Caki2 (cell line): ENCODE results near the gene PCDH15. TPM values are rescaled to one million over a fixed set of nuclear protein-coding genes. Genes with fewer than 3 reads are reported as not detected.
A peak's percentile ranks its signal among the peaks of the same experiment; 100 is the strongest.

ENCODE experiments used
- DNase-seq: peaks from one replicate; pipeline ENCODE4 v3.0.0-alpha.2; 2015; ENCODE audit warnings: low read depth
- in situ Hi-C: cut with HindIII; loops from 2 replicates; pipeline ENCODE4 v1.10.0; 2016; ENCODE audit warnings: low sequenced_read_pairs, low pct_unique_long_range_greater_than_20kb, mixed read lengths
- total RNA-seq: library from RNA; depleted of rRNA; stranded (reverse); fragments of >200 nt; shearing (Covaris generic); gene quantifications from 2 replicates; pipeline ENCODE4 v1.2.3, GENCODE V29; 2014; ENCODE audit warnings: low replicate concordance; rRNA removed

PCDH15 gene
- not detected in 2 replicates for total RNA-seq

DNA sequence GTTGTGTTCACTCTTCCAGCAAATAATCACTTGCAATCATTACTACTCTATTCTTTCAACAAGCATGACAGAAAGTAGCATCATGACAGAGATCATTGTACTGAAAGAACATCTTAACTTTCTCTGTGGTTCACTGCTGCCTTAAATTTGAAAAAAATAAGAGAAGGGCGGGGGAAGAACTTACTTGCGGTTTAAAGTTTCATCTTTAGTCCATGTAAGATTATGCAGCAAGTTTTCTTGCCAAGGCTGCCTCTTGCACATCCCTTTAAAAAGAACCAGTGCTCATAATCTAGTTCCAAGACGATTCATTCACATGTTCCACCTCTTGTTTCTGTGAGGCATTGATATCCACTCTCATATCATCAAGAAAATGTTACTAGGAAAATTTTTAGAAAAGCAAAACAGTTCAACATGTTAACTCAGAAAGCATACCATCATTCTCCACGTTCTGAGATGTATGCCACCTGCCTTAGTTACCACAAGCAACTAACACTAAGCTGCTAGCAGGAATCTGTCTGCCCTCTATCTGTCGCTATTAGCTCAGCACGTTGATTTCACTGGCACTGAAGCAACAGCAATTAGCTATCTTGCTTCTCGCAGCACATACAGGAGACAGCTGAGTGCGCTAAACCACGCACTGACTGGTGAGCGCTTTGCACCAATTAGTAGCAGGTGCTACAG is at the start of gene PCDH15:
Gene PCDH15 (minus strand): TSS at position 491 of the 681 bp plus-strand sequence. CDS start 136,969 bp downstream, outside the sequence.
- DNase-seq, result peak; percentile 39
- in situ Hi-C loops, result no loop called here

DNA sequence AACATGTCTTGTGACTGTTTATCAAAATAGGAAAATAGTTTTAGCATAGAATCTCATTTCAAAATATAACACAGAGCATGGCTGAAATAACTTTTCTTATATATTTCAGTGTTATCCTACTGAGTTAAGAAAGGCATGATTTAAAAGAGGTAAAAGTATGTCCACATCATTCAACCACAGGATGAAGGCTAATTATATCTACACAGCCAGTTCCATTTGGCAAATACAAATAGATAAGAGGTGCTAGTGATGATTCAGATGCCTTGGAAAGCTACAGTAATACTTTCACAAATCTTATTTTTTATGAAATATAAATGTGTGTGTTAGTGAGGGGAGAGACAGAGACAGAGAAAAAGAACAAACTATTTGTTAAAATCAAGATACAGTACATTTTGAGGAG is 42.9 kb upstream of the PCDH15 start:
- in situ Hi-C loops, result no loop called here
- no peak for DNase-seq

DNA sequence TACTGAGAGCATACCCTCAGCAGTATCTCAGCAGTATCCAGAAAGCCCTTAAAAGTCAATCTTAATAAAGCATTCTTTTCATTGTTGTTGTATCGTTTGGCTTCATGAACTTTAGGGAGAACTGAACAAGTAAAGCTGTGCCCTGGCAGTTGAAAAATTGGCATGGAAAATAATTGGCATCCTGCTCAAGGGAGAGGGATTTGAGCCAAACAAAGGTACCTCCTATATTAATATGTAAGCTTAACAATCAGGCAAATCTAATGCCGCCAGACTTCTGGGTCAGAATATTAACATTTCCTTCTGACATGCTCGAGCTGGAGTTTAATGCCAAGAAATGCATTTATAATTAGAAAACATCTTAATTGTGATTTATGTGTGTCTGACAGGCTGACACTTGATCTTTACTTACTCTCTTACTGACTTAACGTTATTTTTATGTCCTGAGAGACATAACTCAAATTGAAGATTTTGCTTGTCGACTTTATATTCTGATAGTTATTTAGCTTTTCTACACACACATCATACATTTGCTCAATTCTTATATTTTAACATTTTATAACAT is 42.1 kb upstream of the PCDH15 start:
- in situ Hi-C loops, result no loop called here
- no peak for DNase-seq

DNA sequence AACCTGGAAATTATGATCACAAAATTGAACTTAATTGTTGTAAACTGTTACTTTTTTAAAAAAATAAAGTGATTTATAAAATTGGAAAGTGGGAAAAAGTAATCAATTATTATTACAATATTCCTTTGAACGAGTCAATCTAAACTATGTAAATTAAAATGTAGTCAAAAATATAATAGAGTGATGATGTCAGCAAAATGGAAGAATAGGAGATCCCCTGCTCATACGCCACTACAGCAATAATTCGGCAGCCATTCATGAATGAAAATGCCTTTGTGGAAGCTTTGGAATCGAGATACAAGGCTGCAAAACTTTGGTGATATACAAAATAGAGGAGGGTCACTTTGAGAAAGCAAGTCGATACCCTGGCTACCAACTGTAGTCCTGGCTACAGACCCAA is 36.4 kb upstream of the PCDH15 start:
- in situ Hi-C loops, result no loop called here
- DNase-seq, result no peak

DNA sequence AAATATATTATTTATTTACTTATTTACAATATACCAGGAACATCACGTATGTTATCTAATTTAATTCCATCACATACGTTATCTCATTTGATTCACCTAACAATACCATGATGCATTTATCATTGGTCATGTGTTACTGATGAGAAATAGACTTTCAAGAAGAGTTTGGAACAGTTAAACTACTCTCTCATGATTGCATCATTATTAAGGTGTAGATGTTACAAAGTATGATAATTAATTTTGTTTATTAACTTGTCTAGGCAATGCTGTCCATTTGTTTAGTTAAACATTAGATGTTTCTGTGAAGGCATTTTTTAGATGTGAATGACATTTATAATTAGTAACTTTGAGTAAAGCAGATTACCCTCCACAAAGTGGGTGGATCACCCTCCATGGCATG is 32.0 kb upstream of the PCDH15 start:
- in situ Hi-C loops, result no loop called here
- no peak for DNase-seq

DNA sequence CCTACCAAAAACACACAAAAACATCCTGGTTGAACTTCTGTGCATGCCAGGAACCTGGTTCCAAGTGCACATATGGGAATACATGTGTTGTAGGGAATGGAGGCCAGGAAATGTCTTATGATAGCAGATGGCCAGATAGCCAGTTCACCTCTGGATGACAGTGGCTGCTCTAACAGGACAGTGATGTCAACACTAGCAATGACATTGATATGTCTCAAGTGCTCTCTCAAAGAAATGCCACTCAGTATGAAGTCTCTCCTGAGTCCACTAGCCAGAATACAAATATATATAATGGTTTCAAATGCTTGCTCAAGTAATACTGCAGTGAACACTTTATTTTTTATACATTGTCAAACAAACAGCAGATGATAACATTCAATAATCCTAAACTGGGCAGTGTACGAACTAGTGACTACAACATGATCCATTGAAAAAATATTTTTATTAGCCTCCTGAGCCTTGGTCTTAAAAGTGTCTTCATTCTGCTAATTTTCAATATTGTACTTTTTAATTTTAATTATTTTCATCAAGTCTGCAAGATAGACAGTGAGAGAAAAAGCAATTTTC is 26.0 kb upstream of the PCDH15 start:
- no peak for DNase-seq
- in situ Hi-C loops, result no loop called here

DNA sequence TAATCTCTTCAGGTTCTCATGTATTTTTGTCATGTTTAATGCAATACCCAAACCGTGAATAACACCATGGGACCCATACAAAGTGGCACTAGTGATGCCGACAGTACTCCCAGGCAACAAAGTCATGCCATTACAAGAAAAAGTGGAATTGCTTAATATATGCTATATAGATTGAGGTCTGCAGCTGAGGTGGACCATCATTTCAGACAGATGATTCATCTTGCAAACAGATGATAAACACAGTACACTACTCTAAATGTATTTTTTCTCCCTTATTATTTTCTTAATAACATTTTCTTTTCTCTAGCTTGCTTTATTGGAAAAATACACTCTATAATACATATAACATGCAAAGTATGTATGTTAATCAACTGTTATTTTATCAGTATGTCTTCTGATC is 14.6 kb upstream of the PCDH15 start:
- DNase-seq, result no peak
- in situ Hi-C loops, result no loop called here

DNA sequence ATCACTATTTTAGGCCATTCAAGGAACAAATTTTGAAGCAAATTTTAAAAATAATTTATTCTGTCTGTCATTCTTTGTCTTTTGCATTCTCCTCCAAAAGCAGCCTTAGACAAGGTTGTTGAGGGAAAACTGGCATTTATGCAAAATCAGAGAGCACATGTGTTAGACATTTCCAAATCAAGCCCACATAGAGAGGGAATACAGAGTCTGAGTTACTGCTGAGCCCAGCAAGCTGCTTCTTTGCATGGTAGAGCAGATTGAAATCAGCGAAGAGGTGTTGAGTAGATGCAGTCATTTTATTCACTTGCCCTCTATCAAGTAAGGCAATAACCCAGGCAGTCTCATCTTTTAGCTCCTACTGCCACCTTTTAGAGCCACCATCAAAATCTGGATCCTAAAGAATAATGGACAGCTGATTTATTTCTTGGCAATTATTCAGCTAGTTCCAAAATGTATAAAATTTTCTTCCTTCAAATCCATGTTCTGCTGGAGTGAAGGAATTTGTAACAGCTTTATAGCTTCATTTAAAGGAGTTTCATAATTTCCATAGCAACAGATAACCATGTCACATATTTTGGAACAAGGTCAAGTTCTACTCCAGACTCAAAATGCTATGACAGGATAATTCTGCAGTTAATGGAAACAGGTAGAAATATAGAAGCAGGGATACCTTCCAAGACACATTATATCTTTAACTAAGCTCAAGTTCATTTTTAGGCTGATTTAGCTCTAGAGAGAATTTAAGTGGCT is 7.3 kb upstream of the PCDH15 start:
- in situ Hi-C loops, result no loop called here
- DNase-seq, result no peak

DNA sequence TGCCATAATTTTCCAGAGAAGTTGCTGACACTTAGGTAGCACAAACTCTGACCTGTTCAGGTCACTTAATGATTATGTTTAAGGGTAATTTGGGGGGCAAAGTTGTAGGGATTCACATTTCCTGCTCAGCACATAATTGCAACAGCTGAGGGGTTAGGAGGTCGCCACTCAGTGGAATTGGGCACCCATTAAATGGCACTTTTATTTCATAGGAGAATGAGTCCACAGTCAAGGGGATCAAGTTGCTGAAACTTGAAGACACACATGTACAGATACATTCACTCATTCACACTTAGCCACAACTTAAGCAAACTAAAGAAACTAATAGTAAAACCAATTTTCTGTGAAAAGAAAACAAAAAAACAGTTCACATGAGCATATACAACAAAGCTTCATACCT is 1.5 kb downstream of the PCDH15 start:
- DNase-seq, result no peak
- in situ Hi-C loops, result no loop called here

DNA sequence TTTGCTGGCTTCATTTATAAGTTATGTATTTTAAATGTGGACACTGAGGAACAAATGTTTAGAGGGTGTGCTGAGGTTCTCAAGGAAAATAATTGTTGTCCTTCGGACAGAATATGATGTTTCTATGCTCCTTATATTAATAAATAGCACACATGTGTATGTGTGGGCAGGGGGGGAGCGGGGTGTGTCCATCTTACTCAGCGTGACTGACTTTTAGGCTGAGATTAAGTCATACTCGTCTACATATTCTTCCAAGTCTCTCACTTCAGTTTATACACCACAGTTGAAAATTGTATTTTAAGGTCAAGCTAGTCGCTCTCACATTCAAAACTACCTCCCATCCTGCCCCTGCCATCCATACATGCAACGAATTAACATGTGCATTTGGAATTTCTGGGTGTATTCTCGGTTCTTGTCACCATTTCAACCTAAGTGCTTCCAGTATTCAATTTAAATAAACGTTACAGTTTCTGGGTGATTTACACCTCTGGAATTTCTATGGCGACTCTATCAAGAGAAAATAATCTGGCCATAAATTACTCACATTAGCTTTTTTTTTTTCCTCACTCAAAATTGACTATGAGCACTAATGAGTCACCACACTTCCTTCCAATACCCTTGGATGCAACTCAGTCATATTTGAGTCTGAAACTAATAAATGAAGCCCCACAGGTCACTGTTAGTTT is 3.3 kb downstream of the PCDH15 start:
- no peak for DNase-seq
- in situ Hi-C loops, result no loop called here

DNA sequence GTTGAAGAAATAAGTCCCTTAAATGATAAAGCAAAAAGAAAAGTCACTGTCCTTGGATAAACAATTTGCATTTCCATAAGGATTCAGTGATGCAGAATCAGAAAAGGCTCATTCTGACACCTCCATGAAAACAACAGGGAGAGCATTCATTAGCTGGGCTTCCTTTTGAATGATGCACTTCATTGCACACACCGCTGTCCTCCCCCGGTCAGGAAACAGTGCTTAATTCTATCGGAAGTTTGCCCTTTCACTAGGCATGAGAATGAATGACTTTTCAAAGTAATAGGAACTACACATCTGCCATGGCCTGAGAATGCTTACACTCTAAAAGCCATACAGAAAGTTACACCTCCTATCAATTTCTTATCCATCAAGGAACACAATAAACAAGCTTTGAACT is 4.2 kb downstream of the PCDH15 start:
- in situ Hi-C loops, result no loop called here
- no peak for DNase-seq

DNA sequence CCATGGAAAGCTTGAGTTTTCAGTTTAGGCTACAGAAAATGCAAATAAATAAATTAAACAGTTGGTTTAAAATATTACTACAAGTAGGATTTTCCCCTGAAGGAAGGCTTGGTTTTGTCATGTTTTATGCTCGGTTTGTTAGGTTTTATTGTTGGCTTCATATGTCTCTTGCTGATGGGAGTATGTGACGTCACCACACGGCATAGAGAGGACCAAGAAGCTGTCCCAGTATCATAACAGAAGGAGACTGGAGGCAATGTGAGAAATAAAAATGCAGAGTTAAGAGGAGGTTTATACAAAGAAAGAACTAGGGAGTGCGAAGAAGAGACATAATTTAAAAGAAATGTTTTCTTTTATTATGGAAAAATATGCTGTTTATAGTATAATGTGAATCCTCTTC is 24.4 kb downstream of the PCDH15 start:
- in situ Hi-C loops, result no loop called here
- no peak for DNase-seq

DNA sequence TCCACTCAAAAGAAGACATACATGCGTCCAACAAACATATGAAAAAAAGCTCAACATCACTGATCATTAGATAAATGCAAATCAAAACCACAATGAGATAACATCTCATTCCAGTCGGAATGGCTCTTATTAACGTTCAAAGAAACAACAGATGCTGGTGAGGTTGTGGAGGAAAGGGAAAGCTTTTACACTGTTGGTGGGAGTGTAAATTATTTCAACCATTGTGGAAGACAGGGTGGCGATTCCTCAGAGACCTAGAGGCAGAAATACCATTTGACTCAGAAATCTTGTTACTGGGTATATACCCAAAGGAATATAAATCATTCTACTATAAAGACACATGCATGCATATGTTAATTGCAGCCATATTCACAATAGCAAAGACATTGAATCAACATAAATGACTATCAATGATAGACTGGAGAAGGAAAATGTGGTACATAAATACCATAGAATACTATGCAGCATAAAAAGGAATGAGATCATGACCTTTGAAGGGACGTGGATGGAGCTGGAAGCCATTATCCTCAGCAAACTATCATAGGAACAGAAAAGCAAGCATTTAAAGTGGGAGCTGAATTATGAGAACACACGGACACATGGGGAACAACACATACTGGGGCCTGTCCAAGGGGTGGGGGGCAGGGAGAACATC is 28.4 kb downstream of the PCDH15 start:
- in situ Hi-C loops, result no loop called here
- no peak for DNase-seq

DNA sequence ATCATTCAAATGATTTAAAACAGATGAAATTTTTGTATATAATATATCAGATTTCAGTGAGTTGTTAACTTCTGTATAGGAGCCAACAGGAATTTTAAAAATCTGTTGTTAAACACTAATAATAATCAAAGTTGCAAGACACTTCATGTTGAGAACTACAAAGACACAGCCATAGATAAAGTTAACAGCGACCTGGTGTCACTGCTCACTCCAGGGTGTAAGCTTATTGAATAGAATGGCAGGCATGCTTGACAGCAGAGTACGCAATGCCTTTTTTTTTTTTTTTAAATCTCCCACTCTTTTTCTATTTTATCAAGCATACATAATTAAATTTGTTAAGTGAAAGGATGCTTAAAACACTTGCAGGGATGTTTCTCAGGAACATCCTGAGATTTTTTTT is 32.0 kb downstream of the PCDH15 start:
- in situ Hi-C loops, result no loop called here
- DNase-seq, result no peak

DNA sequence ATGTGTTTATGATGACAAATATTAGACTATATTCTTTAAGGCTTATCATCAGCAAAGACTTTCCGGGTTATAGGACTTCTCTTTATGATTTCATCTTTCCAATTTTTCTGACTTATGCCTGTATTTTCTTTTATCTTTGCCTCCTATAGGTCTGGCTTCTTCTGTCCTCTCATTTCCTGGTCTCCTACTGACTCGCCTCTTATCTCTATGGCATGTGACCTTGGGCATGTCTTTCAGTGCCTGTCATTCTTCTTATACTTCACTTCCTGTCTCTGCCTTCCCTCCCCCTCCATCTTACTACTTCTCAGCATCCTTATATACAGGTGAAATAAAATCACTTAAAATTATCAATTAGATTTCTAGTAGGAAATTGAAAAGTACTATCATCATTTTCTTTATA is 42.2 kb downstream of the PCDH15 start:
- in situ Hi-C loops, result no loop called here

DNA sequence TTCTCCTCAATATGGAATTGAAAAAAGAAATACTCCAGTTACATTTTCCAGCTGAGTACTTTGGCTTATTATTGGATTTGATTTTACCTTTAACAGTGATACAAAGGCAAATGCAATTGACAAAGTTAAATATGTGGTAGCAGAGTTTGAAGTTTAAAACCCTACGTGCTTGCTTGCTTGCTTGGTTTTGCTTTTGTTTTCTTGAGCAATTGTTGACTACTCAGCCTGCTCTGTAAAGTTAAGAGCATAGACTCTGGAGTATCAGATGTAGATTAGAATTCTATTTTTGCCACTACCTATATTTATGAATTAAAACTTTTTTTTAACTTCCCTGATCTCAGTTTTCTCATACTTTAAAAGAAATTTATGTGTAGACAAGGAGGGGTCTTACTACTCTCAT is 51.4 kb downstream of the PCDH15 start:
- no peak for DNase-seq
- in situ Hi-C loops, result no loop called here

More for the DNA sequence above, 42.2 kb downstream of the PCDH15 start:
- DNase-seq, result peak; percentile 1

DNA sequence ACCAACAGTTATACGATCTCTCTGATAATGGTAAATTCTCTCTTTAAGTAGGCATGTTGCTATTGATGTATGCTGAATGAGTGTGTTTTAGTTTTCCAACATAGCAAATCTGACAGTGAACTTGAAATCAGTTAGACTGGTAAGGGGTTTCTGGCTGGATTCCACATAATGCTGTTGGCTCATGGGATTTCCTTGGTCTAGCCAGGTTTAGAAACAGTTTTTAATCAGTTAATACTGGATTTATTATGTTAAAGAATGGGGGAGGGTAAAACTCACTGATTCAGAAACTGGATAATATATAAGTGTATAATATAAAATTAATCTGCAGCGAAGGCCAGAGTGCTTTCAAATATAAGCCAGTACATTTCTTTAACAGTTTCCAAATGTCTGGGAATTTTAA is 55.6 kb downstream of the PCDH15 start:
- no peak for DNase-seq
- in situ Hi-C loops, result no loop called here

DNA sequence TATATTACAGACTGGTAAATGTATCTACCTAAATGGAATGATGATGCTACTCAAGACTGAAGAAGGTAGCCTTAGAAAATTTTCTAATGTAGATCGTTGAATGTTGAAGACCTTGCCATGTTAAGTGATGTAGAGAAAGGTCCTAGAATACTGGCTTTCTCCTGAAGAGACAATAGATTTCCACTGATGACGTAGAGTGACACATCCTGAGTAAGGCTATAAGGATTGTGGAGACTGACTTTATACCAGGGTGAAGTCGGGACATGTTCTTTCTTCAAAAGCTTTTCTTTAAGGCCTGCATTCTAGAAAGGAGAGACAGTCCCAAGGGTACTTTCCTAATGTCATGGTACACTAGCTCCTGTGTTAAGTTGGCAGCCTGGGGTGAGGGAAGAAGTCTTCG is 58.6 kb downstream of the PCDH15 start:
- in situ Hi-C loops, result no loop called here
- DNase-seq, result no peak
